KMS-11 (cell line): ENCODE results near the gene RNF167.

Source experiments
- H2AFZ ChIP-seq: fragments of 200-600 bp; sonication (generic); 2 replicates; pipeline ENCODE4 v1.6.1; 2016; ENCODE audit warnings: antibody characterized with exemption, mixed run types, low read depth
- H3K27ac ChIP-seq: fragments of 200-600 bp; sonication (generic); 2 replicates; pipeline ENCODE4 v1.6.1; 2016; ENCODE audit warnings: mild to moderate bottlenecking, mixed run types
- H3K27me3 ChIP-seq: fragments of 200-600 bp; sonication (generic); 2 replicates; pipeline ENCODE4 v1.6.1; 2017; ENCODE audit warnings: mild to moderate bottlenecking, low read depth, mixed run types, moderate library complexity; ENCODE audit not compliant: insufficient read depth
- H3K36me3 ChIP-seq: fragments of 200-600 bp; sonication (generic); 2 replicates; pipeline ENCODE4 v1.6.1; 2017; ENCODE audit warnings: mild to moderate bottlenecking, mixed run types; ENCODE audit not compliant: insufficient read depth
- H3K4me1 ChIP-seq: fragments of 200-600 bp; sonication (generic); 2 replicates; pipeline ENCODE4 v1.6.1; 2016; ENCODE audit warnings: mild to moderate bottlenecking, low read depth, mixed run types; ENCODE audit not compliant: poor library complexity, severe bottlenecking
- H3K4me2 ChIP-seq: fragments of 200-600 bp; sonication (generic); 2 replicates; pipeline ENCODE4 v1.7.0; 2016; ENCODE audit warnings: mild to moderate bottlenecking, mixed run types
- H3K4me3 ChIP-seq: fragments of 200-600 bp; sonication (generic); IDR thresholded peaks from 2 replicates; pipeline ENCODE4 v1.6.1; 2017; ENCODE audit warnings: low read depth, low read length, mixed read lengths; ENCODE audit not compliant: insufficient read depth
- H3K79me2 ChIP-seq: fragments of 200-600 bp; sonication (generic); 2 replicates; pipeline ENCODE4 v1.6.1; 2016; ENCODE audit warnings: low read depth, mixed run types; ENCODE audit not compliant: insufficient read depth
- H3K9ac ChIP-seq: fragments of 200-600 bp; sonication (generic); 2 replicates; pipeline ENCODE4 v1.6.1; 2016; ENCODE audit warnings: mild to moderate bottlenecking, mixed run types
- H4K20me1 ChIP-seq: fragments of 200-600 bp; sonication (generic); 2 replicates; pipeline ENCODE4 v1.6.1; 2016; ENCODE audit warnings: mild to moderate bottlenecking, mixed run types; ENCODE audit not compliant: insufficient read depth
- CTCF ChIP-seq: fragments of 200-600 bp; sonication (generic); conservative IDR thresholded peaks from 2 replicates; pipeline ENCODE4 v1.6.1; 2017; ENCODE audit warnings: low read depth, mild to moderate bottlenecking, antibody characterized with exemption, low read length, moderate library complexity, mixed read lengths

The RNF167 gene

GRCh38 chr17:4946312-4946976, 6.4 kb downstream of the RNF167 start:
- Histone ChIP-seq H4K20me1 (no peaks in the 10 kb centered on the region), H3K4me1 (no peaks in the 10 kb centered on the region), H3K4me2 (no peak overlapping the region), H3K9ac (no peak overlapping the region; the same call in 1 of the 2 replicates), H2AFZ (no peak overlapping the region), H3K27ac (no peak overlapping the region), H3K4me3 (no peak overlapping the region), H3K27me3 (no peaks in the 10 kb centered on the region), H3K79me2 (peaks cover 8% of the 10 kb centered on the region; the same call in 1 of the 2 replicates), H3K36me3 (no peaks in the 10 kb centered on the region)
- no peak for TF ChIP-seq CTCF

- no peak overlapping the region for H3K4me2 ChIP-seq
- no peak overlapping the region for H3K4me3 ChIP-seq
- no peaks in the 10 kb centered on the region for H3K4me1 ChIP-seq
- no peak overlapping the region for H2AFZ ChIP-seq
- H3K27ac ChIP-seq = no peak overlapping the region
- no peaks in the 10 kb centered on the region for H4K20me1 ChIP-seq
- no peaks in the 10 kb centered on the region for H3K36me3 ChIP-seq
- no peak for TF ChIP-seq CTCF
- H3K27me3 ChIP-seq = no peaks in the 10 kb centered on the region
- no peak overlapping the region; the same call in 1 of the 2 replicates for H3K9ac ChIP-seq
- H3K79me2 ChIP-seq = peaks cover 8% of the 10 kb centered on the region; the same call in 1 of the 2 replicates
These were observed 6.9 kb downstream of the RNF167 start for GRCh38 chr17:4947010-4947410.

- H3K9ac ChIP-seq = peak overlapping the region; percentile 65; the same call in 1 of the 2 replicates
- no peaks in the 10 kb centered on the region for H3K27me3 ChIP-seq
- peaks cover 8% of the 10 kb centered on the region; the same call in 1 of the 2 replicates for H3K79me2 ChIP-seq
- no peaks in the 10 kb centered on the region for H3K4me1 ChIP-seq
- H4K20me1 ChIP-seq = no peaks in the 10 kb centered on the region
- no peaks in the 10 kb centered on the region for H3K36me3 ChIP-seq
- no peak overlapping the region for H2AFZ ChIP-seq
- no peak for TF ChIP-seq CTCF
- no peak overlapping the region for H3K4me3 ChIP-seq
- H3K27ac ChIP-seq = peak overlapping the region; percentile 58
- H3K4me2 ChIP-seq = no peak overlapping the region
These were observed 7.5 kb downstream of the RNF167 start for GRCh38 chr17:4947411-4948165.

- peak within 1 kb of the TSS; percentile 66; the same call in 1 of the 2 replicates for H3K9ac ChIP-seq
- H4K20me1 ChIP-seq = no peaks in the 10 kb centered on the region
- peak within 1 kb of the TSS; percentile 85 for H3K27ac ChIP-seq
- H2AFZ ChIP-seq = no peak within 1 kb of the TSS
- no peak for TF ChIP-seq CTCF
- H3K4me3 ChIP-seq = no peak within 1 kb of the TSS
- H3K27me3 ChIP-seq = no peaks in the 10 kb centered on the region
- no peaks in the 10 kb centered on the region for H3K36me3 ChIP-seq
- H3K79me2 ChIP-seq = peaks cover 8% of the 10 kb centered on the region; the same call in 1 of the 2 replicates
- no peaks in the 10 kb centered on the region for H3K4me1 ChIP-seq
- no peak within 1 kb of the TSS for H3K4me2 ChIP-seq
These were observed 8.3 kb downstream of the RNF167 start, which contains the start of gene PFN1 for GRCh38 chr17:4948166-4948930. Gene PFN1, minus strand, starts transcription at chr17:4948530. Its CDS starts 136 bp downstream, at chr17:4948394.
